HG03432 (cell line): ENCODE data around the gene LGR6.
"Not testable (repeated sequence)": the region's sequence is repeated elsewhere in the genome, so short reads cannot be mapped to it uniquely, and the experiment has no call there.

Experiments
- ATAC-seq: cut with Tn5 transposase; IDR thresholded peaks from one replicate; pipeline ENCODE4 v1.9.1; 2021; ENCODE audit warnings: mild to moderate bottlenecking, moderate library complexity; ENCODE audit not compliant: unreplicated experiment

Gene LGR6, protein sequence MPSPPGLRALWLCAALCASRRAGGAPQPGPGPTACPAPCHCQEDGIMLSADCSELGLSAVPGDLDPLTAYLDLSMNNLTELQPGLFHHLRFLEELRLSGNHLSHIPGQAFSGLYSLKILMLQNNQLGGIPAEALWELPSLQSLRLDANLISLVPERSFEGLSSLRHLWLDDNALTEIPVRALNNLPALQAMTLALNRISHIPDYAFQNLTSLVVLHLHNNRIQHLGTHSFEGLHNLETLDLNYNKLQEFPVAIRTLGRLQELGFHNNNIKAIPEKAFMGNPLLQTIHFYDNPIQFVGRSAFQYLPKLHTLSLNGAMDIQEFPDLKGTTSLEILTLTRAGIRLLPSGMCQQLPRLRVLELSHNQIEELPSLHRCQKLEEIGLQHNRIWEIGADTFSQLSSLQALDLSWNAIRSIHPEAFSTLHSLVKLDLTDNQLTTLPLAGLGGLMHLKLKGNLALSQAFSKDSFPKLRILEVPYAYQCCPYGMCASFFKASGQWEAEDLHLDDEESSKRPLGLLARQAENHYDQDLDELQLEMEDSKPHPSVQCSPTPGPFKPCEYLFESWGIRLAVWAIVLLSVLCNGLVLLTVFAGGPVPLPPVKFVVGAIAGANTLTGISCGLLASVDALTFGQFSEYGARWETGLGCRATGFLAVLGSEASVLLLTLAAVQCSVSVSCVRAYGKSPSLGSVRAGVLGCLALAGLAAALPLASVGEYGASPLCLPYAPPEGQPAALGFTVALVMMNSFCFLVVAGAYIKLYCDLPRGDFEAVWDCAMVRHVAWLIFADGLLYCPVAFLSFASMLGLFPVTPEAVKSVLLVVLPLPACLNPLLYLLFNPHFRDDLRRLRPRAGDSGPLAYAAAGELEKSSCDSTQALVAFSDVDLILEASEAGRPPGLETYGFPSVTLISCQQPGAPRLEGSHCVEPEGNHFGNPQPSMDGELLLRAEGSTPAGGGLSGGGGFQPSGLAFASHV

DNA sequence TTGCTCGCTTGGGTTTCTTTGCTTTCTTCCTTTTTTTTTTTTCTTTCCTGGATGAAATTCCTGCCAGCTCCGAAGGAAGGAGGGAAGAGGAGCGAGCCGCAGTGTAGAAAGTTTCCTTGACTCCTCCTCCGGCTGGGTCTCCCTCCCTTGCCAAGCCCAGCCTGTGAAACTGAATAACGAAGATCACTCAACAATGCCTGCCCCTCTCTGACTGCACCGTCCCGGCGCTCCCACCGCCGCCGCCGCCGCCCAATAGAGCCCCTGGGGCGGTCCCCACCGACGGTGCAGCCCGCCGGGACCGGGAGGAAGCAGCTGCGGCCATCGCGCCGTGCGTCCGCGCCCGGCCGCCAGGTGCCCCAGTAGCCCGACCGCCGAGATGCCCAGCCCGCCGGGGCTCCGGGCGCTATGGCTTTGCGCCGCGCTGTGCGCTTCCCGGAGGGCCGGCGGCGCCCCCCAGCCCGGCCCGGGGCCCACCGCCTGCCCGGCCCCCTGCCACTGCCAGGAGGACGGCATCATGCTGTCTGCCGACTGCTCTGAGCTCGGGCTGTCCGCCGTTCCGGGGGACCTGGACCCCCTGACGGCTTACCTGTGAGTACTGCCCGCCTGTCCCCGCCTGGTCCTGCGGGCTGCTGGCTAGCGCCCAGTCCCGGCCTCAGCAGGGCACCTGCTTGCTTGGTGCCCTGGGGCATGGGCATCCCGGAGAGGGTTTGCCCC lies at the start of gene LGR6:
Gene LGR6 (plus strand): TSS at position 186 of the 714 bp plus-strand sequence. CDS start 191 bp downstream, at position 377.
- ATAC-seq, result no peak

DNA sequence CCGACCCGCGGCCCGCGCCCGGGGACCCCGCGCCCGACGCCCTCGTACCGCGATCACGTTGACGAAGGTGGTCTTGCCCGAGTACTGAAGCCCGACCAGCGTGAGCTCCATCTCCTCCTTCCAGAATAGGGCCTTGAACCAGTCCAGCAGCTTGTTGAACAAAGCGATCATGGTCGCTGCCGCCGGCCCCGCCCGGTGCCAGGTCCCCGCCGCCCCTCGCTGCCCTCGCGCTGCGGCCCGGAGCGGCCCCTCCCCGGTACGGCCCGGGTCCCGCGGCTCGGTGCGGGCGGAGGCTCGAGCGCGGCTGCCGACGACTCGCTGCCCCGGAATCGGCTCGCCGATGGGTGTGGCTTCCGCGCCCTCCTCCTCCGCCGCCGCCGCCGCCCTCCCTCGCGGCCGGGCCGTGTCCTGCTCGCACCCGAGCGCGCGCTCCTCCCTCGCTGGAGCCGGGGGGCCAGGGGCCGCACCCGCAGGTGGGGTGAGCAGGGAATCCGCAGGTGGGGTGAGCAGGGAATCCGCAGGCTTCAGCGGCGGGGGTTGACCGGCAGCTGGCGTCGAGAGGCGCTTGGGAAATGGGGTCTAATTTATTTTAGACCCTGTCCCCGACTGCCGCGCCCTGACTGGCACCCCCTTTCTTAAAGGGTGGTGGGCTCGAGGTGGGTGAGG lies 49.1 kb upstream of the LGR6 start, which contains the start of gene ARL8A:
Gene ARL8A (minus strand): TSS at position 336 of the 666 bp plus-strand sequence. CDS start 165 bp downstream, at position 171.
- ATAC-seq, result peak; percentile 74

DNA sequence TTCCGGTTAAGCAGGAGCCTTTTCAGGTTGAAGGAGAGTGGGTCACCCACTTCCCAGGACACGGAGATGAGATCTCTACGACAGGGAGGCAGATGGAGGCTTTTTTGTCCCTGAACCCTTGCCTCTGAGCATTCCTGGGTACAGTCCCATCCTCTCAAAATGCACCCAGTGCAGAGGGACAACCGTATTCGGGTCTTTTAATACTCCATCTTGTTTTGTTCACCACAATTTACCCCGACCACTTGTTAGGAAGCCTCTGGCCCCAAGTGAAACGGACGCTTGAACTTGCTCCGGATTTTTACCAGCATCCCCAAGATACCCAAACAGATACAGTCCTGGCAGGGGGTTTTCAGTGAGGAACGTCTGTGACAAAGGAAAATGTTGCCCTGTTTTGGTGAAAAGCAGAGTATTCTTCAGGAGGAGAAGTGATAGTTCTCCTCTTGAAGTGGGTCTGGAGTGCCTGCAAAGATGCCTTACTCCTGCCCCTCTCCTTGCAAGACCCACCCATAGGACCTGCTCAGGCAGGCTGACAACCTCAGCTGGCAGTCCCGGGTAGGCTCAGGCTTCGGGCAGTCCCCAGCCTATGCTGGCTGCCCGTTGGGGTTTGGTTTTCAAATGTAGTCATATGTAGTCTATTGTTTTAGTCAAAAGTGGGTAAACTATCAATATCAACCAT lies 48.4 kb upstream of the LGR6 start:
- peak; percentile 1 for ATAC-seq

DNA sequence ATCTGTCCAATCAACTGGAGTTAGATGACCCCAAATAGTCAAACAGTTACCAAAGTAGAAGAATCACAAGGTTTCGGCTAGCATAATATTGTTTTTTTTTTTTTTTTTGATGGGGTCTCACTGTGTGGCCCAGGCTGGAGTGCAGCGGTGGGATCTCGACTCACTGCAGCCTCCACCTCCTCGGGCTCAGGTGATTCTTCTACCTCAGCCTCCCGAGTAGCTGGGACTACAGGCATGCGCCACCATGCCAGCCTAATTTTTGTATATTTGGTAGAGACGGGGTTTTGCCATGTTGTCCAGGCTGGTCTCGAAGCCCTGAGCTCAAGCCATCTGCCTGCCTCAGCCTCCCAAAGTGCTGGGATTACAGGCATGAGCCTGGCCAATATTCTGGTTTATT lies 47.9 kb upstream of the LGR6 start:
- not testable (repeated sequence) for ATAC-seq

- no peak for ATAC-seq
These were observed 47.3 kb upstream of the LGR6 start for GRCh38 chr1:202146279-202146678.

- ATAC-seq, result no peak
These were observed 46.6 kb upstream of the LGR6 start for GRCh38 chr1:202146993-202147392.

DNA sequence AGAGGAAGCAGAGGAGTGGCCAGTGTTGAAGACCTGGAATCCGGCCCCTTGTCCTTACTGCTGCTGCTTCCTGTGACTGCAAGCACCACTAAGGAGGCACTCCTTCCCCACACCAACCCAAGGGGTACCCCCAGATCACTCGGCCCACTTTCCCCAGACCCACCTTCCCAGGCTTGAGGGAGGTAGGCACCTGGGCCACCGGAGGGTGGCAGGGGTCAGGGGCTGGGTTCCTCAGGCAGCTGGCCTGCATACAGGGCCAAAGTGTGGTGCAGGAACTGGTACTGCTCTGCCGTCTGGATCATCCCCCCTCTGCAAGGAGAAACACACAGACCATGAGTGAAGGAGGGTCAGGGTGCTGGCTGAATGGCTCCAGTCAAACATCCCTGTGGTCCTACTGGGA lies 45.2 kb upstream of the LGR6 start:
- ATAC-seq, result no peak

DNA sequence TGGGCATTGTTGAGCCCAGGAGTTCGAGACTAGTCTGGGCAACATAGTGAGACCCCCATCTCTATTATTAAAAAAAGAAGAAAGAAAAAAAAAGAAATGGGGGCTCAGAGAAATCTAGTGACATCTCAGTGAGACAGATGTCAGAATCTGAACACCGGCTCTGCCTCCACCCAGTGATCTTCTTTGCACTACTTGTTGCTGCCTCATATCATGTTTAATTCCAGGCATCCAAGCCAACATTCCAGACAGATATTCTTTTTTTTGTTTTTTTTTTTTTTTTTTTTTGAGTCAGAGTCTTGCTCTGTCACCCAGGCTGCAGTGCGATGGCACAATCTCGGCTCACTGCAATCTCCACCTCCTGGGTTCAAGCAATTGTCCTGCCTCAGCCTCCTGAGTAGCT lies 44.0 kb upstream of the LGR6 start:
- ATAC-seq, result no peak

DNA sequence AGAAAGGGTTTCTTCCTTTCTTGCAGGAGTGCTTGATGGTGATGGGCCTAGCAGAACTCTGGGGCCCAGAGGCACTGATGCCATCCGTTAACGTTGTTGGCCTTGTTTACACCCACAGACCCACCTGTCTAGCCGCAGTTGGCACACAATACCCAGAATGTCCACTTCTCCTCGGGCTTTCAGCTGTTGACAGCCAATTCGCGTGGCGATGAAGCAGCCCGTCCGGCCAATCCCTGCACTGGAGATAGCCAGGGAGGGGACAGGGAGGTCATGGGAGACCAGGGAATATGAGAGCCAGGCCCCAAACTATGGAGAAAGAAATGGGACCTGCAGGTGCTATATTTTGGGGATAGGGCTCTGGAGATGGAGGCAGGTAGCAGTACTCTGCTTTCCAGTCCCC lies 43.4 kb upstream of the LGR6 start:
- ATAC-seq, result no peak

DNA sequence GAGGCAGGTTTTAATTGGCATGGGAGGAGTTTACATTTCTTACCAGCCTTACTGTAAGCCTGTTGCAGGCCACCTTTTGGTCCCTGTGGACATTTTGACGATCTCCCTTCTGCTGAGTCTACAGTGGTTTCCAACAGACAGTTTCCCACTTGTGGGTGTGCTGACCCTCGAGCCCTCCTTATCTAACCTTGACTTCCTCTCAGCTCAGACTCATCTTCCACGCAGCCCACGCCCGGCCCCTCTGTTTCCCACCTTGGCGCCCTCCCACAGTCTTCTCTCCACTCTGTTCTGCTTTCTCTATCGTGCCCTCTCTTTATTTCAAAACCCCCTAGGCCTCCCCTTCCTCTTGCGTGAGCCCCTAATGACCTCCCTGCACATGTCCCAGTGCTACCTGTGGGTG lies 43.0 kb upstream of the LGR6 start:
- ATAC-seq, result no peak

- no peak for ATAC-seq
These were observed 42.6 kb upstream of the LGR6 start for GRCh38 chr1:202151045-202151444.

DNA sequence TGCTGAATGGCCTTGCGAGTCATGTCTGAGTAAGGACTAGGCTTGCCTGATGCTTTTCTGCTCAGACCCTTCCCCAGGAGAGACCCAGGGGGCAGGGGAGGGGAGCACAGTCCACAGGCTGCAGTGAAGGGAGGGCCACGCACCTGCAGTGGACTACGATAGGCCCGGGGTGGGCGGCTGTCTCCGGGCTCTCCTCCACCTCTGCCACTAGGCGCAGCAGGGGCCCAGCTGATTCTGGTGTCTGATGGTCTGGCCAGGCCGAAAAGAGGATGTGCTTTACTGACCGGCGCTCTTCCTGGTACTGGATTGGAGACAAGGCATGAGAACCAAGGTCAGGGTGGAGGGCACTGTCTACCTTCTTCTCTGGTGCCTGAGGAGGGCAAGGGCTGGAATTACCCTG lies 41.2 kb upstream of the LGR6 start:
- no peak for ATAC-seq

DNA sequence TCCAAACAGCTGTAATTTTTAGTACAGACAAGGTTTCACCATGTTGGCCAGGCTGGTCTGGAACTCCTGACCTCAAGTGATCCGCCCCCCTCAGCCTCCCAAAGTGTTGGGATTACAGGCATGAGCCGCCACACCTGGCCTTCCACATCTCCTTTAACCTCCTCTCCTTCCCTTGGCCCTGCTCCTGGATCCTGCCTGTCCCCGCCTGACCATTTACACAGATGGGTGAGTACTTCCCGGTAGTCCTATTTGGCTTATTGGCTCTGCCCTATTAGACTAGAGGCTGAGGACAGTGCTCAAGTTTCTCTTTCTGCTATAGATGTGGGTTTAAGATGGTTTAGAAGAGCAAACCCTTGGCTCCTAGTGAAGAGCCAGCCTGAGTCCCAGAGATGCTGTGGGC lies 40.3 kb upstream of the LGR6 start:
- no peak for ATAC-seq

- no peak for ATAC-seq
These were observed 39.3 kb upstream of the LGR6 start for GRCh38 chr1:202154148-202154765.

GRCh38 chr1:202154766-202155477 lies 38.7 kb upstream of the LGR6 start:
- ATAC-seq, result no peak

- no peak for ATAC-seq
These were observed 38.0 kb upstream of the LGR6 start for GRCh38 chr1:202155478-202156021.

DNA sequence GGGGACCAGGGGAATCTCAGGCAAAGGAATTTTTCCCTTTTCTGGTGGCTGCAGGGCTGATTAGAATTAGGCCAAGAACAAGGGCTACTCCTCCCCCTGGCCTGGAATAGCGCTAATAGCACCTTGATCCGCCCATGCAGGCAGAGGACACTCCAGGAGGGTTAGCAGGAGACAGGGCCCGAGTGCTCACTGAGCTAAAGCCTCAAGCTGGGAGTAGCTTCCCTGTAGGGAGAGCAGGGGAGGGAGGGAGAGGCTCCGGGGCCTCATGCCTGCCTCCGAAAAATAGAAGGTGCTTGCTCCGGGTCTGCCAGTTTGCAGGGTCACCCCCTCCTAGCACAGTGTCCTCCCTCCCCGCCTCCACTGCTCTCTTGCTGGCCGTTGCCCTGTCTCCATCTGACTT lies 37.0 kb upstream of the LGR6 start:
- no peak for ATAC-seq

DNA sequence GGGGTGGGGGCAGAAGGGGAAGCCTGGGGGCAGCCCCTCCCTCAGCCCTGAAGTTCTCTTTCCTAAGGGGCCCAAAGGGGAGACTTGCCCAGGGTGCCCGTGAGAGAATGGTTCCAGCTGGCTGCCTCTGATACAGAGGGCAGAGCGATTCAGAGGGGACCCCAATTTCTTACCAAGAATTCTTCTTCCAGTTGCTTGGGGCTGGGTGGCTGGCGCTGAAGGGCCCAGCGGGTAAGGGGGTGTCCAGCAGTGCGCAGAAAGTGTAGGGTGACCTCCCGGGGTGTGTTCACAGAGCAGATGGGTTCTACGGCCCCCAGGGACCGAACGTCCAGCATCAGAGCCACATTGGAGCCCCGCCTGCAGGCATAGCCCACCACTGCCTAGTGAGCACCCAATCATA lies 35.7 kb upstream of the LGR6 start:
- no peak for ATAC-seq
